PC-3 (cell line): ENCODE data around the gene DNASE1L2. TPM values are rescaled to one million over a fixed set of nuclear protein-coding genes. Genes with fewer than 3 reads are reported as not detected.

ENCODE experiments used
- ATAC-seq: fragments of 200-7000 bp; cut with Tn5 transposase; 2 replicates; pipeline ENCODE4 v1.9.1; 2020; ENCODE audit warnings: mild to moderate bottlenecking, moderate library complexity
- BruUV-seq: library from RNA; stranded (reverse); fragments of 400-500 nt; replicated peaks from 2 replicates; lab custom pipeline; 2021; lab: Mats Ljungman, UMichigan
- CTCF ChIA-PET: fragments of 300-600 bp; sonication (Branson Sonifier 250); formaldehyde crosslinking; loops from one replicate; lab custom pipeline; 2022; ENCODE audit warnings: antibody characterized with exemption; lab: Charles Lee
- POLR2A ChIA-PET: fragments of 300-600 bp; sonication (Branson Sonifier 250); formaldehyde crosslinking; loops from one replicate; lab custom pipeline; 2022; ENCODE audit warnings: antibody characterized with exemption; ENCODE audit not compliant: unreplicated experiment; lab: Charles Lee
- DNase-seq: peaks from one replicate; pipeline ENCODE4 v3.0.0-alpha.2; 2015
- H2AFZ ChIP-seq: fragments of 300-600 bp; sonication (generic); 2 replicates; pipeline ENCODE4 v1.6.0; 2016; ENCODE audit warnings: antibody characterized with exemption, low read length
- H3F3A ChIP-seq: fragments of 300-600 bp; sonication (generic); one replicate; pipeline ENCODE4 v1.6.0; 2017; ENCODE audit warnings: antibody characterized with exemption, low read length, control low read depth, mild to moderate bottlenecking; ENCODE audit not compliant: unreplicated experiment
- H3K27ac ChIP-seq: fragments of 300-600 bp; sonication (generic); 2 replicates; pipeline ENCODE4 v1.5.1; 2016; ENCODE audit warnings: mild to moderate bottlenecking, low read length
- H3K27me3 ChIP-seq: fragments of 300-600 bp; sonication (generic); 2 replicates; pipeline ENCODE4 v1.6.1; 2016; ENCODE audit warnings: low read length, mixed read lengths
- H3K36me3 ChIP-seq: fragments of 300-600 bp; sonication (generic); 2 replicates; pipeline ENCODE4 v1.6.1; 2016; ENCODE audit warnings: low read depth, mixed run types, low read length, mixed read lengths
- H3K4me1 ChIP-seq: fragments of 300-600 bp; sonication (generic); 2 replicates; pipeline ENCODE4 v1.5.1; 2016; ENCODE audit warnings: low read length; ENCODE audit not compliant: insufficient read depth
- H3K4me2 ChIP-seq: fragments of 300-600 bp; sonication (generic); 2 replicates; pipeline ENCODE4 v1.6.0; 2016; ENCODE audit warnings: low read length
- H3K4me3 ChIP-seq: fragments of 300-600 bp; sonication (generic); 2 replicates; pipeline ENCODE4 v1.5.1; 2016; ENCODE audit warnings: mild to moderate bottlenecking, low read length, mixed read lengths
- H3K79me2 ChIP-seq: fragments of 300-600 bp; sonication (generic); 2 replicates; pipeline ENCODE4 v1.6.1; 2017; ENCODE audit warnings: low read length, mixed read lengths
- H3K9ac ChIP-seq: fragments of 300-600 bp; sonication (generic); 2 replicates; pipeline ENCODE4 v1.6.0; 2016; ENCODE audit warnings: mild to moderate bottlenecking, low read length
- H3K9me2 ChIP-seq: fragments of 300-600 bp; sonication (generic); replicated peaks from 2 replicates; pipeline ENCODE4 v1.6.1; 2016; ENCODE audit warnings: mixed run types, low read length, mixed read lengths
- H3K9me3 ChIP-seq: fragments of 300-600 bp; sonication (generic); 2 replicates; pipeline ENCODE4 v1.6.1; 2016; ENCODE audit warnings: low read length, mixed read lengths
- H4K20me1 ChIP-seq: fragments of 300-600 bp; sonication (generic); 2 replicates; pipeline ENCODE4 v1.6.1; 2016; ENCODE audit warnings: low read length, mixed read lengths
- CTCF ChIP-seq: fragments of 300-600 bp; sonication (generic); conservative IDR thresholded peaks from 2 replicates; pipeline ENCODE4 v1.5.1; 2017; ENCODE audit warnings: antibody characterized with exemption, low read depth, mild to moderate bottlenecking, low read length
- EZH2 ChIP-seq: fragments of 300-600 bp; sonication (generic); IDR thresholded peaks from one replicate; pipeline ENCODE4 v1.6.1; 2017; ENCODE audit warnings: antibody characterized with exemption, mild to moderate bottlenecking, low read length; ENCODE audit not compliant: unreplicated experiment
- EZH2phosphoT487 ChIP-seq: fragments of 300-600 bp; sonication (generic); IDR thresholded peaks from 2 replicates; pipeline ENCODE4 v1.6.1; 2018; ENCODE audit warnings: mild to moderate bottlenecking, antibody characterized with exemption, low read length, borderline replicate concordance
- intact Hi-C: fragments of 100-400 bp; cut with micrococcal nuclease; formaldehyde crosslinking; loops from 2 replicates; pipeline ENCODE4 v1.9.0; 2023
- total RNA-seq: library from RNA; depleted of rRNA; stranded (reverse); fragments of >200 nt; gene quantifications from 2 replicates; pipeline ENCODE4 v1.2.3, GENCODE V29; 2014

The DNASE1L2 gene
- total RNA-seq, 1 experiment from 2014 or later = 2.7 TPM

- CTCF ChIA-PET = no interaction called here
- no peaks in the 10 kb centered on the region for H3F3A ChIP-seq
- ATAC-seq = no peak
- H3K36me3 ChIP-seq = no peaks in the 10 kb centered on the region; the same call in 1 of the 2 replicates
- POLR2A ChIA-PET = no interaction called here
- H3K4me2 ChIP-seq = no peak overlapping the region
- no TSS peak for BruUV-seq
- no peak for DNase-seq
- peaks cover 9% of the 10 kb centered on the region; the same call in 1 of the 2 replicates for H4K20me1 ChIP-seq
- no peak overlapping the region for H3K9ac ChIP-seq
- no peaks in the 10 kb centered on the region for H3K27me3 ChIP-seq
- H3K9me3 ChIP-seq = no peaks in the 10 kb centered on the region
- no peak overlapping the region for H2AFZ ChIP-seq
- H3K27ac ChIP-seq = no peak overlapping the region
- H3K79me2 ChIP-seq = peaks cover 55% of the 10 kb centered on the region
- TF ChIP-seq CTCF (no peak), EZH2 (no peak), EZH2phosphoT487 (no peak)
- no peak overlapping the region for H3K4me3 ChIP-seq
- no peaks in the 10 kb centered on the region for H3K9me2 ChIP-seq
- intact Hi-C loops = no loop called here
- H3K4me1 ChIP-seq = peaks cover 12% of the 10 kb centered on the region
Measured at GRCh38 chr16:2228161-2228824, 8.0 kb upstream of the DNASE1L2 start.

- intact Hi-C loops = no loop called here
- Histone ChIP-seq H3K9me3 (no peaks in the 10 kb centered on the region), H2AFZ (no peak overlapping the region), H3K36me3 (no peaks in the 10 kb centered on the region; the same call in 1 of the 2 replicates), H3K9ac (no peak overlapping the region), H3K9me2 (no peaks in the 10 kb centered on the region), H3K79me2 (peaks cover 49% of the 10 kb centered on the region), H3K4me3 (no peak overlapping the region), H3K4me2 (no peak overlapping the region), H3K27ac (no peak overlapping the region), H3F3A (no peaks in the 10 kb centered on the region), H3K4me1 (peaks cover 12% of the 10 kb centered on the region), H4K20me1 (peaks cover 9% of the 10 kb centered on the region; the same call in 1 of the 2 replicates), H3K27me3 (no peaks in the 10 kb centered on the region)
- TF ChIP-seq EZH2 (no peak), CTCF (no peak), EZH2phosphoT487 (no peak)
- ATAC-seq (no peak), DNase-seq (no peak)
- no TSS peak for BruUV-seq
- ChIA-PET CTCF (no interaction called here), POLR2A (no interaction called here)
Measured at GRCh38 chr16:2229091-2229490, 7.2 kb upstream of the DNASE1L2 start.

- H3K4me3 ChIP-seq = no peak overlapping the region
- H4K20me1 ChIP-seq = peaks cover 9% of the 10 kb centered on the region; the same call in 1 of the 2 replicates
- no peak overlapping the region for H3K27ac ChIP-seq
- no TSS peak for BruUV-seq
- no peaks in the 10 kb centered on the region for H3K9me3 ChIP-seq
- no peak overlapping the region for H3K9ac ChIP-seq
- no peaks in the 10 kb centered on the region for H3K27me3 ChIP-seq
- no peak overlapping the region for H2AFZ ChIP-seq
- H3K9me2 ChIP-seq = no peaks in the 10 kb centered on the region
- H3K36me3 ChIP-seq = no peaks in the 10 kb centered on the region; the same call in 1 of the 2 replicates
- no peaks in the 10 kb centered on the region for H3F3A ChIP-seq
- ATAC-seq (no peak), DNase-seq (no peak)
- CTCF ChIA-PET = no interaction called here
- no peak for TF ChIP-seq EZH2
- TF ChIP-seq CTCF = no peak
- no peak for TF ChIP-seq EZH2phosphoT487
- H3K79me2 ChIP-seq = peaks cover 43% of the 10 kb centered on the region
- intact Hi-C loops = no loop called here
- no peak overlapping the region for H3K4me2 ChIP-seq
- POLR2A ChIA-PET = no interaction called here
- peaks cover 12% of the 10 kb centered on the region for H3K4me1 ChIP-seq
Measured at GRCh38 chr16:2229632-2230250, 6.5 kb upstream of the DNASE1L2 start.
